NCI-H2227 treated with DMSO at 0.1 percent for 48 hours (cell line): ENCODE data around the gene KCNC3.

ENCODE experiments used
- DNase-seq: peaks from one replicate; lab custom pipeline; 2025; lab: John Stamatoyannopoulos, UW

The KCNC3 gene

DNA sequence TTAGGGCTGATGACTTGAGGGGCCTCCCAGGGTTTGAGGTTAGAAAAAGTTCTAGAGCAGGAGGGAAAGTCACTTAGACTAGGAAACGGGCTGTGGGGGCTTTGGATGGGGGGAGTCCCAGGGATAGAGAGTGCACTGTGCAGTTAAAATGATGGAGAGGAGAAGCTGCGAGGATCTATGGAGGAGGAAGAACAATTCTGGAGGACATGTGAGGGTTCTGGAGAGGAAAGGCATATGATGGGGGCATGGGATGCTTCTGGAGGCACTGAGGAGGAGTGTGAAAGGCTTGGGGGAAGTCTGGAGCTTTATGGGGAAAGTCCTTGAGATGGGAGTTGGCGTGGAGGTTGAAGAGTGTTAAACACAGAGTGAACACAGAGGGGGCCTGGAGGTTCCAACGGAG is 2.2 kb downstream of the KCNC3 start:
- DNase-seq: no peak

DNA sequence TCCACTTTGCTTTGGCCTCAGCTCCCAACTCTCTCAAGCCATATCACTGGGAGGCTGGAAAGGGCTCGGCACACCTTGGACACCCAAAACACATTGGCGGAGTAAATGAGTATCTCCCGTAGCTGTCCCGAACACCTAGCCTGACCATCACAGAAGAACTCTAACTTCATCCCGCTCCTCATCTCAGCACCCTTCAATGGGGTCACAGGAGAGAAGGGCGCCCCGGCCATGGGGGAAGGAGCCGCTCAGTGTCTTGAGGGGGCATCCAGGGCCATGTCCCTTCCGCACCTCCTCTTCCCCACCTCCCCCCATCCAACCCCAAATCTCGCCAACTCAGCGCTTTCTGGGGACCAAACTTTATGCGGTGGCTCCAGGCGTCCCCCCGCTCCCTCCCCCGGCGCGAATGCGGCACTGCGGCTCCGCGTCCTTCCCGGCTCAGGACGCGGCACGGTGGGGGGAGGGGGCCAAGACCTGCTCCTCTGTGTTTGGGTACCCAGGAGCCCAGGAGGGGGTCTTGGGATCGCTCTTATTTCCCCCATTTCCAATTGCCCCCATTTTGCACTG is 3.0 kb downstream of the KCNC3 start:
- DNase-seq: no peak

DNA sequence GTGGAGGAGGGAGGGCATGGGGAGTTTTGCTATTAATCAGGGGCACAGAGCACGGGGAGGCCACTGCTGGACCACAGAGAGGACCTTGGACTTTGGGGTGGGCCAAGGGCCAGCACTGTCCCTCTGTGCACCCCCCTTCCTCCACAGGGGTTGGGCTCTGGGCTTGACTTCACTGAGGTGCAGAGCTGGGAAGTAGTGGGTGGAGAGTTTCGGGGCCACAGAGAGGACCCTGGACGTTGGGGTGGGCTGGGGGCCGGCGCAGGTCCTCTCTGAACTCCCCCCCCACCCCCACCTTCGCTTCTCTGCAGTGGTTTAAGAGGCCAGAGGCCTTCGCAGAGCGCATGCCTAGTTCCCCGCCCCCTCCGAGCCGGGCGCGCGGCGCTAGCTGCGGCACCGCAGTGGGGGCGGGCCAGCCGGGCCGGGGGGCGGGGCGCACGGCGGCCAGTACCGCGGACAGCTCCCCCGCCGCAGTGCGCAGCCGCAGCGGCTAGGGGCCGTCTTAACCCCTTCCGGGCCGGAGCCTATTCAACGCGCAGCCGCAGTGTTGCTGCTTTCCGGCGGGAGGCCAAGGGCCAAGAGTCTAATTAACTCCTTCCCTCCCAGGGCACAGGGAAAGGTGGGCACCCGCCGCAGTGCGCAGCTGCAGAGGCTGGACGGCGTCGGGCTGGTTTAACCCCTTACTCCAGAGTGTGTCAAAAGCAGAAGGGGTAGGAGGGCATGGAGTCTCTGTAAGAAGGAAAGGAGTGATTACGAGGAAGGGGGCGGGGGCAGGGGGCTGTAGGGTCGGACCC is 3.7 kb downstream of the KCNC3 start:
- DNase-seq: peak; percentile 82

DNA sequence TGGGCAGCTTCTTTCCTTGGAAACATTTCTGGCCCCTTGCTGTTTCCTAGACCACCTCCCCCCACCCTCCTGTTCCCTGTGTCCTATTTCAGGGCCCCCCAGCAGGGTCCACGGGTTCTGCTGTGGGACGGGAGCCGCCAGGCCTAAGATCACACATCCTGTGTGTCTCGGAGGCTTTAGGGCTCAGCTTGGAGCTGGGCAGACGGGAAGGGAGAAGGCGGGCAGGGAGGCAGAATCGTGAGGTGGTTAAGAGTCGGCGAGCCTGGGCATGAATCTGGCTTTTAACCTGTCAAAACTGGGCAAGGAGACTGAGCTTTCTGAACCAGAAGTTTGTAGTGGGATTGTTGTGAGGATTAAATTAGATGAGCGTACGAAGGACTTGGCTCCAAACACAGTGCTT is 4.8 kb downstream of the KCNC3 start:
- no peak for DNase-seq

DNA sequence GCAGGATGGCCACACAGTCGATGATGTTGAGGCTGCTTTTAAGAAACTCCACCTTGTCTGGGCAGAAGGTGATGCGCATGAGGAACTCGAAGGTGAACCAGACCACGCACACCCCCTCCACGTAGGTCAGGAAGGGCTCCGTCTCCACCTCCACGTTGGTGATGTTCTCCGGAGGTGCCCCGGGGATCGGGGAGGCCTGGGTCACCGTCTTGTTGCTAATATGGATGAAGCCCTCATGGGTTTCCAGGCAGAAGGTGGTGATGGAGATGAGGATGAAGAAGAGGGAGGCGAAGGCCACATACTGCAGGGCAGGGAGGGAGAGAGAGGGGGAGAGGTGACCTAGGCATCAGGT is 5.4 kb downstream of the KCNC3 start:
- no peak for DNase-seq

DNA sequence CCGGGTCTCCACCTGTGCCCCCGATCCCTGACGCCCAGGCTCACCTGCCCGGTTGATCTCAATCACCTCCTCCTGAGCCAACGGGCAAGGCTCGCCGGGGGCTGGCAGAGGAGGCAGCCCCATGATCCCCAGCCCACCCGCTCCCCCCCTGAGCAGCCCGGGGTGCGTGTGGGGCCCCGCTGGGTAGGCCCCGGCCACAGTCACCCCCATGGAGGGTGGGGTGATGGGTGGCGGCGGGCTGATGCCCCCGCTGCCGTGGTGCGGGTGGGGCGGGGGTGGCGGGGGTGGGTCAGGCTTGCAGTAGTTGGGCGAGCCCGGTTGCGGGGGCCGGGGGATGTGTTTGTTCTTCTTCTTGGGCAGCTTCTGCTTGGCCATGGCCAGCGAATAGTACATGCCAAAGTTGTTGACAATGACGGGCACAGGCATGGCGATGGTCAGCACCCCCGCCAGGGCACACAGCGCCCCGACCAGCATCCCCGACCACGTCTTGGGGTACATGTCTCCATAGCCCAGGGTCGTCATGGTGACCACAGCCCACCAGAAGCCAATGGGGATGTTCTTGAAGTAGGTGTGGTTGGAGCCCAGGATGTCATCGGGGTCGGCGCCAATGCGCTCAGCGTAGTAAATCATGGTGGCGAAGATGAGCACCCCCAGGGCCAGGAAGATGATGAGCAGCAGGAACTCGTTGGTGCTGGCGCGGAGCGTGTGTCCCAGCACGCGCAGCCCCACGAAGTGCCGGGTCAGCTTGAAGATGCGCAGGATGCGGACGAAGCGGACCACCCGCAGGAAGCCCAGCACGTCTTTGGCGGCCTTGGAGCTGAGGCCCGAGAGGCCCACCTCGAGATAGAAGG is 6.0 kb downstream of the KCNC3 start:
- no peak for DNase-seq

DNA sequence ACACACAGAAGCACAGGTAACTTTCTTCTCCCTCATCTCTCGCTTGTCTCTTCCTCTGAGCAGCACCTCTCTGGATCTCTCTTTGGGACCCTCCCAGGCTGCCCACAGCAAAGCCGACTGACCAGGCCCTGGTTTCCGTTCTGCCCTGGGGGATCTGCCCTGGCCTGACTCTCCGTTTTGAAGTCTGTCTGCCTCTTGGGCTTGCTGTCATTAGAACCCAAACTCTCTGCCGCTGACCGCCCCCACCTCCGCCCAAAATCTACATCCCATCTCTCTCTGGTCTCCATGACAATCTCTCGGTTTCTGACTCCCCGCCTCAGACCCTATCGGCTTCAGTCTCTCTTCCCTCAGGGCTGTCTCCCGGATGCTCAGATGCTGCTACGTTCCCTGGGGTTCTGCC is 6.9 kb downstream of the KCNC3 start:
- DNase-seq: no peak

DNA sequence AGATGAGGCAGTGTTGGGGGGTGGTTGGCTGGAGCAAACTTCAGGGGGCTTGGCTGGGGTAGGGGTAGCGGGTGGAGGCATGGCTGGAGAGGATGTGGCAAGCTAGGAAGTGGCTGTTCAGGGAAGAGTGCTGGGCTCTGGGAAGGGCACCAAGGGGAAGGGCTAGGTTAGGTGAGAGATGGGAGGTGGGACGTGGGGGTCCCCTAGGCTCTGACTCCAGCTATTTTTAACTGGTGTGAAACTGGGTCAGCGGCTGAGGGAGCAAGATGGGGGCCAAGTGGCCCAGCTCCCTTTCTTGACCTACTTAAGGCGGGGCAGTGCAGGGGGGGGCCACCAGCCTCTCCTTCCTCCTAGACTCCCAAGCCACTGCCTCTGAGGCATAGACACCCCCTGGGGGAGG is 7.3 kb downstream of the KCNC3 start:
- no peak for DNase-seq

DNA sequence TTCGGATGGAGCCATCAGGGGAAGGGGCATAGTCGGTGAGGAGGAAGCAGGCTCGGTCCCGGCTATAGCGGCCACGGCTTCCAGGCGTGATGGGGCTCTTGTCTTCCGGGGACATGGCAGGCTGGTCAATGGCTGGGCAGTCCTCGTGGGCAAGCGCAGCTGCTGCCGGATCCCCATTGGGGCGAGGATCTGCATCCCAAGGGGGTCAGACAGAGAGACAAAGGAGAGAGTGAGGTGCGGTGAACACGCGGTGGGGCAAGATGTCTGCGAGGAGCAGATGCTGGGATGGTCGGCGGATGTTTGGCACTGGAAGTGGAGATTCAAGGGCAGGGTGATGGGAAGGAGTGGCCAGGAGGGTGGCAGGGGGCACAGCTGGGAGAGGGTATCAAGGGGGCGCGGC is 8.6 kb downstream of the KCNC3 start:
- no peak for DNase-seq

DNA sequence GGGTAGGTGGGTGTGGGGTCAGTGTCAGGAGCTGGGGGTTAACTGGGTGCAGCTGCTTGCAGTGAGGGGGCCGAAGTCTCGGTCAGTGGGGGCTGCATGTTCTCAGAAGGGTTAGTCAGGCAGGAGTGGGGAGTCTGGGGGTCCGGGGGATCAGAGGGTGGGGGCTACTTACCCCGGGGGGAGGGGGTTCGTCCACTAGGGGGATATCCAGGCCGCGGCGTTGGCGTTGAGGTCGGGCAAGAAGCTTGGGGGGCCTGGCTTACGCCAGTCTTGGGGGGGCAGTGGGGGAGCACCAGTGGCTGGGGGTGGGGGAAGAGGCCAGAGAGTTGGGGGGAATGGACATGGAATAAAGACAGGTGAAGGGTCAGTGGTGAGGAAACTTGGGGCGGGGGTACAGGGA is 9.1 kb downstream of the KCNC3 start:
- DNase-seq: no peak

DNA sequence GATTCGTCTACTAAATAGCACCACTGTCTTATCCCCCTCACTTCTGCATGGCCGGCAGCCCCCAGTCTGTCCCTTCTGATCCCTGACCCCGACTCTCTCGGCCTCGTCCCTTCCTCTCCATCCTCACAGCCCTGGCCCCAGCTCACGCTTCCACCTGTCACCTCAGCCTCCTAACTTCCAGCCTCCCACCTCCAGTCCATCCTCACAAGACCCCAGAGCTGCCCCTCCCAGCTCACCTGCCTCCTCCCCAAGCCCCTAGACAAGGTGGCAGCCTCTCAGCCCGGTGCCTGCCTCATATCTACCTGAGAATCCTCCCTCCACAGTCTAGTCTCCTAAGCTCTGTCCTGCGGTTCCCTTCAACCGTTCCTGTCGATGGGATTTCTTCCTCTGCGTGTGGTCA is 10.0 kb downstream of the KCNC3 start:
- DNase-seq: no peak

DNA sequence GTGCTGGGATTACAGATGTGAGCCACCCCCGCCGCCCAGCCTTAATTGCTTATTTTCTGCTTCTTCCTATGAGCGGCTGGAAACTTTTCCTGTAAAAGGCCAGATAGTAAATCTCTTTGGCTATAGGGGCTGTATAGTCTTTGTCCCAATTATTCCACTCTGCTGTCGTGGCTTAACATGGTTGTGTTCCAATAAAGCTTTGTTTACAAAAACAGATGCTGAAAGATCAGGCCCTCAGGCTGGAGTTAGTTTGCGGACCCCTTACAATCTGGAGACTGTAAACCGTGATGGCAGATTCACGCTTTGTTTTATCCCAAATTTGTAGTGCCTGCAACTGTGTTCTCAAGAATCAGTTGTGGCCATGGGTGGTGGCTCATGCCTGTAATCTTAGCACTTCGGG is 10.7 kb downstream of the KCNC3 start:
- DNase-seq: no peak

DNA sequence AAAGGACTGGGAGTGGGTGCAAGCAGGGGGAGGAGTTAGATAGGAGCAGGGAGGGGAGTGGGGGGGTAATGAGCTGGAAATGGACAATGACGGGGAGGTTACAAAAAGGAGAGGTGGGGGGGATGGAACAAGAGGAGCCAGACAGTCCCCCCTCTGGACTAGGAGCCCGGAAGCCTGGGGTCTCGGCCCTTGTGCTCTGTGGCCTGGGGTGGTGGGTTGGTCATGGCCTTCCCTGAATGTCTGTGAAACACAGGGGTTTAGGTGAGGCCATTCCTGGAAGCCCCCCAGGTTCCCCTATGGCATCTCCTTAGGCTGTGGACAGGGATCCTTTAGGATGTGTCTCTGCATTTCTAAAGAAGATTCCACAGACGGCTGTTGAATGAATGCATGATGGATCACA is 12.1 kb downstream of the KCNC3 start:
- no peak for DNase-seq

DNA sequence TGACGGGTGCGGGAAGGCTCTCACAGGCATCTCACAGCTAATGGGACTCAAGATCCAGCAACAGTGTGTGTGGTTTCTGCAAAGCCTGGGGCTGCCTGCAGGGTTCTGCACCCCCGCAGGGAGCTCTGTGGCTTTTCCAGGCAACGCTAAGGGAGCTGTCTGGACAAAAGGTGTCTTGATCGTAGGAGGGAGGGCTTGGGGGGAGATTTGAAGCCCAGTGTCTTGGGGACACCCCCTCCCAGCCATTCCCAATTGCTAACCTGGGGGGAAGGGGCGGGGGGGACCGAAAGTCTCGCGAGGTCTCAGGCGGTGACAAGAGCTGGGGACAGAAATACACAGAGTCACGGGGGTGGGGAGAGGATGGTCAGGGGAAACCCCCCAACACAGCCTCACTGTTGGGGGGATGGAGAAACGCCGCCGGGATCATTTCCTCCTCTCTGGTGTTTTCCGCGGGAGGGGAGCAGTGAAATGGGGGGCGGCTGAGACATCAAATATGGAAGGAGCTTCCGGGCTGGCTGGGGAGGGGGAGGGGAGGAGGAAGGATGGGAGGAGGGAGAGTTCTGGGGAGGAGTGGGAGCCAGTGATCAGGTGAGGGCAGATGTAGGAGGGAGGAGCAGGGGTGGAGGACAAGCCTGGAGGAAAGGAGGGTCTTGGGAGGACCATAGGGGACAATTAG is 13.3 kb downstream of the KCNC3 start:
- peak; percentile 76 for DNase-seq

DNA sequence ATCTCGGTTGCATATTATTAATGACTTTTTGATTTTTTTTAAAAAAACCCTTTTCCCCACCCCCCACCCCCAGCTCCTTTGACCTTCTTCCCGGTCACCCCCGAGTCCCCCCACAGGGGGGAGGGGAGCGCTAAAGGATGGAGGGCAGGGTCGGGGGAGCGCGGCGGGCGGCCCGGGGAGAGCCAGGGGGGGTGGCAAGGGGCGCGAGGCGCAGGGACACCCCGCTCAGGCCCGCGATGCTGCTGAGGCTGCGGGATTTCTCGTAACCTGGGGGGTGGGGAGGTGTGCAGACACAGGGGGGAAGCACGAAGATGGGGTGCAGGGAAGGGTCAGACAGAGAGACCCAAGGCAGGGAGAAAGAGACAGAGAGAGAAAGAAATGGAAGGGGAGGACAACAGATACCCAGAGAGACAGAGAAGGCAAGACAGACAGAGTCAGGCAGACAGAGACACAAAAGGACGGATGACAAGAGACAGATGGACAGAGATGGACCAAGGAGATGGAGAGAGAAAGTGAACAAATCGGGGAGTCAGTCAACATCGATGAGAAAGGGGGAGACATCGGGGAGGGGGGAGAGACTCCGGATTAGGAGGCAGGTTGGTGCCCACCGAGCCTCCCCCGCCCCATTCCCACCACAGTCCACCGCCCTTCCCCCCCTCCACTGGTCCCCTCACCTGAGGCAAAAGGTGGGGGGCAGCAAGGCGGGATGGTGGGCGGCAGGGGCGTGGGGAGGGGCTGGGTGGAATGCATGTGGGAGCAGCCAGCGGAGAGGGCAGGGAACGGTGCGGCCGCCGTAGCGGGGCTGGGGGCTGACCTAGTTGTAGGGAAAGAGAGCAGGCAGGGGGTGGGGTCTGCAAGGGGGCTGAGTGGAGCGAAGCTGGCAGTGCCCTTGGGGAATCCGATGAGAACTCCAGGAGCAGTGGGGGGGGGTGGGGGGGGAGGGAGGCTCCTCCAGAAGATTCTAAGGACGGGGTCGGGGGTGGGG is 14.2 kb downstream of the KCNC3 start:
- DNase-seq: peak; percentile 53

DNA sequence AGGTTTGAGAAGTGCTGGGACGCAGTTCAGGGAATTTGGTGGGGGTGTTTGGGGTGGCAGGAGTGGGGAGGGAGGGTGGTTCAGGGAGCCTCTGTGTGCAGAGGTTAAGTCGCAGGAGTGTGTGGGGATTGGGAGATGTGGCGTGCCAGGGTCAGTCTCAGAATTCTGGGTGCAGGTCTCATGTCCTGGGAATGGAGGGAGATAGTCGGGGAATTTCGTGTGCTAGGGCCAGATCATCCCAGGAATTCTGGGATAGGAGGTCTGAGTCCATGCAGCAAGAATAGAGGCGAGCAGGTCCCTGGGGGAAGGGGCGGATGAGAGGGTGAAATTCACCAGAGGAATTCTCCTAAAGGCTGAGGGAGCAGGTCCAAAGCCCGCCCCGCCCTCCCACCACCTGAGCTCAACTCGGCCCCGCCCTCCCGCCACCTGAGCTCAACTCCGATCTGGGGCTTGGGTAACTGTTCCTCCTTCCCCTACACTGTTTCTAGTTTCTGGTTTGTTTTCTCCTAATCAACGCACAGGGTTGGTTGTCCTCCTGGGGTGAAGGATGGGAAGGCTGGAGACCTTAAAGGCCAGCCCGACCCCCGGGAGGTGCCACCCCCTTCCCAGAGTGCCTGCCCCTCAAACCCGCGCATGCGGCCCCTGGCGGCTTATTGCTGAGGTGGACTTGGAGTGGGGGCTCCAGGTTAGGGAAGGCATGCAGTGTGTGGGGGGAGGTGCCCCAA is 15.2 kb downstream of the KCNC3 start:
- peak; percentile 40 for DNase-seq

DNA sequence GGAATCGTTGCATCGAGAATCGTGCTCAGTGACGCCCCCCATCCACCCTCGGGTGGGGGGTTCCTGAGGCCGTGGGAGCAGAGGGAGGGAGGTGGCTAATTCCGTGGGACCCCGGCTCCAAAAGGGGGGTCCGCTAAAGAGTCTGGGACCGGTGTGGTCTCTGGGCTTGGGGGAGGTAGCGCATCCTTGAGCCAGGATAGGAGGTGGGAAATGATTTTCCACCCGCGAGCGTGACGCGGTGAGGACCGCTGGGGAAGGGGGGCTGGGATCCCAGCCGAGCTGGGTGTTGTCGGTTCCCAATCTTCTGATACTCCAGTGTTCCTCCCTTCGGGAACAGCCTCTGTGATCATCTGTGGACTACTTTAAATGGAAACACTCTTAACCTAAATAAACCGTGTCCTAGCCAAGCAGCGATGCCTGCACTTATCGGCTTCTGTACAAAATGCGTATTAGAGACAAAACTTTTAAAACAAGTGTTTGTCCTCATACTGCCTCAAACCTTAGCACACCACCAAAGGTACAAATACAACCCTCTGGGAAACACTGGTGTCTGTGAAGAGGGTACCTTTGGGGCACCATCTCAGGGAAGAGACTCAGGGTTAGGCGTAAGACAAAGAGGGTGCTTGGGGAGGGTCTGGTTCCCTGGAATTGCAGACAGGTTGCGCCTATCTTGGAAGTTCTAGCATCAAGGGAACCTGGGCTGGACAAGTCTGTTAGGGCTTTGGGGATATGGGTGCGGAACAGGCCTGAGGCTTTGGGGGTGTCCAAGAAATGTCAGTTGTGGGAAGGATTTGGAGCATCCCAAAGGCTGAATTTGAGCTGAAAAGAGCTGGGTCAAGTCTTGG is 16.0 kb downstream of the KCNC3 start:
- no peak for DNase-seq

DNA sequence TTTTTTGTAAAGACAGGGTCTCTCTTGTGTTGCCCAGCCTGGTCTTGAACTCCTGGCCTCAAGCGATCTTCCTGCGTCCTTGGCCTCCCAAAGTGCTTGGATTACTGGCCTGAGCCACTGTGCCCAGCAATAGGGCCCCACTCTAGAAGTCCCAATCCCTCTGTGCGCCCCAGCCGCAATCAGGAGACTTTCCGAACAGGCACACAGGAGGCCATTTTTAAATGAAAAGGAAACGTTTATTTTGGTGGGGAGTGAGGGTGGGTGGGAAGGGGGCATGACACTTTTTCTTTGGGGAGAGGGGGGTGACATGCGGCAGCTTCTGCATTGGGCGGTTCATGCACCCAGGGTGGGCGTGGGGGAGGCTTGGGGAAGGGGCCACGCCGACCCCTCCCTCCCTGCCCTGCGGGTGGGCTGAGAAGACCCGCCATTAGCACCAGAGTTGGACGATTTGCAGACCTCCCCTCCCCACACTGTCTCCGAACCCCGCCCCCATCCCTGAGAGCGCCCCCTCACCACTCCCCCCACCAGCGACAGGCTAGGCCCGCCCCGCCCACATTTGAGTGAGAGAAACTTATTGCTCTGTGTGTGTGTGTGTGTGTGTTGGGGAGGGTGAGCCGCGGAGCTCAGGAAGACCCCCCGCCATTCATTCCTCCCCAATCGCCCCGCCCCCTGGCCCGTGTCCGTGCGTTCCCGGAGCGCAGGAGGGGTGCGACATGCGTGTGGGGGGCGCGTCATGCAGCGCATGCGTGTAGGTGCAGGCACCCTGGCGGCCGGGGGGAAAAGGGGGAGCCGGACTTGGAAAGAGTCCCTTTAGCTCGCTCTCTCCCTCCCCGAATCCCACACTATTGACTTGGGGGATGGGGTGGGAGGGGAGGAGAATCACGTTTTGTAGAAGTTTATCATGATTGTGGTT is 17.2 kb downstream of the KCNC3 start:
- peak; percentile 64 for DNase-seq
